ENCODE measurements around the gene EVA1C.
"Not testable (repeated sequence)": the region's sequence is repeated elsewhere in the genome, so short reads cannot be mapped to it uniquely, and the experiment has no call there.

EVA1C gene, protein sequence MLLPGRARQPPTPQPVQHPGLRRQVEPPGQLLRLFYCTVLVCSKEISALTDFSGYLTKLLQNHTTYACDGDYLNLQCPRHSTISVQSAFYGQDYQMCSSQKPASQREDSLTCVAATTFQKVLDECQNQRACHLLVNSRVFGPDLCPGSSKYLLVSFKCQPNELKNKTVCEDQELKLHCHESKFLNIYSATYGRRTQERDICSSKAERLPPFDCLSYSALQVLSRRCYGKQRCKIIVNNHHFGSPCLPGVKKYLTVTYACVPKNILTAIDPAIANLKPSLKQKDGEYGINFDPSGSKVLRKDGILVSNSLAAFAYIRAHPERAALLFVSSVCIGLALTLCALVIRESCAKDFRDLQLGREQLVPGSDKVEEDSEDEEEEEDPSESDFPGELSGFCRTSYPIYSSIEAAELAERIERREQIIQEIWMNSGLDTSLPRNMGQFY

DNA sequence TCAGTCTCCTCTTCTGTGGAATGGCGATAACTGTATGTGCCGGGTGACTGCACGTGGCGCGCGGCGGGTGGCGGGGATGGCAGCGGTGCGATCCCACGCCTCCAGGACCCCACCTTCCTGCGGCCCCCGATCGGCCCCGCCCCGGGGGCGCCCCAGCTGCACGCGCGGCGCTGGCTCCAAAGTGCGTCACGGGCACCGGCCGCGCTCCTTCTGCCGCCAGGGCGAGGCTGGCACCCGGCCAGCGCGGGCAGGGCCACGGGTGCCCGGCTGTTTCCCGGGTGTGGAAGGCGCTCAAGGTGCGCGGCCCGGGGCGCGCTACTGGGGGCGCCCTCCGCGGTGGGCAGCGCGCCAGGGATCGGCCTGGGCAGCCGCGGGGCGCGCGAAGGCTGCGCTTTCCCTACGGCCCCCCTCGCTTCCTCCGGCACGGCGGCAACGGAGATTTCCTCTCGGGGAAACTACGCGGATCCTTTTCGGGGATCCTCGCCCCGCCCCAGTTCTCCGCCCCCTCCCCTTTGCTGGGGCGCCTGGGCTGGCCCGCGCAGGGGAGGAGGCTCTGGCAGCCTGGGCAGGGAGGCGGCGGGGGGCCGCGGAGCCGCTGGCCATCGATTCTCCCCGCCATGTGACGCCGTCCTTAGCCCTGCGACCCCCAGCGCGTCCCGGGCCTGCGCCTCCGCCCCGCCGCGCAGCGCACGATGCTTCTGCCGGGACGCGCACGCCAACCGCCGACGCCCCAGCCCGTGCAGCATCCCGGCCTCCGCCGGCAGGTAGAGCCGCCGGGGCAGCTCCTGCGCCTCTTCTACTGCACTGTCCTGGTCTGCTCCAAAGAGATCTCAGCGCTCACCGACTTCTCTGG, at the start of gene EVA1C:
Gene EVA1C (plus strand): TSS at position 545 of the 853 bp plus-strand sequence. CDS start 148 bp downstream, at position 693.
- peak; percentile 74 for DNase-seq (ENCODE audit: low spot score)

DNA sequence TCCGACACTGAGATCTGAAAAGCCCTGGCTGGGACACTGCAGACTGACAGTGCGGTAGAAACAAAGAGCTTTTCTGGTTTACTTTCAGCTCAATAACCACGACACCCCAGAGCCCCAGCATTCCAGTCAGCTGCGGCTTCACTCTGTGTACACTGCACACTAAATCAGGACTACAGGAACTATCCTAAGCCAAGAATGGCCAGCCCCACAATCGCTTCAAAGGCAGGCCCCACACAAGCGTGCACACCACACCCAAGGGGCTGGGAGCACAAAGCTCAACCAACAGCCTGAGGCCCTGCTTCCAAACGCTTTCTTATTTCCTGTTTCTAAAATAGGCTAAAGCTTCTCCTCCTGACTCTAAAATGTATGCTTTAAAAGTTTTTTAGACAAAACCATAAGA, 48.1 kb upstream of the EVA1C start:
- DNase-seq (ENCODE audit: low spot score) = no peak

DNA sequence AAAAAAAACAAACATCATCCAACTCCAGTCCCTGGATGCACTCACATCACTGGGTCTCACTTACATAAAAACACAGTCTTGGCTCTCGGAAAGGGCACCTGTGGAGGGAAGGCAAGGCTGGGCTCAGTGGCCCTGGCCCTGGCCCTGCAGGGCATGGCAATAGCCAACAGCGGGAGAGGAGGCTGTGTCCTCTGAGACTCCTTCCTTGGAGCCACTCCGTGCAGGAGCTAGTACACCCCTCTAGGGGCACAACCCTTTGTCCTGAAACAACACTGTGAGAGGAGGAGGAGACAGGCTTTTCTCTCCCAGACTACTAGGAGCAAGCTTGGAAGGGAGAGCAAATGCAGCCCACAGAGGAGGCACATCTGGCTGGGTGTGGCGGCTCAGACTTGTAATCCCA, 47.7 kb upstream of the EVA1C start:
- no peak for DNase-seq (ENCODE audit: low spot score)

- DNase-seq (ENCODE audit: low spot score) = no peak
Measured at GRCh38 chr21:32366191-32366590, 46.3 kb upstream of the EVA1C start.

GRCh38 chr21:32367158-32367557, 45.3 kb upstream of the EVA1C start:
- DNase-seq (ENCODE audit: low spot score) = no peak

DNA sequence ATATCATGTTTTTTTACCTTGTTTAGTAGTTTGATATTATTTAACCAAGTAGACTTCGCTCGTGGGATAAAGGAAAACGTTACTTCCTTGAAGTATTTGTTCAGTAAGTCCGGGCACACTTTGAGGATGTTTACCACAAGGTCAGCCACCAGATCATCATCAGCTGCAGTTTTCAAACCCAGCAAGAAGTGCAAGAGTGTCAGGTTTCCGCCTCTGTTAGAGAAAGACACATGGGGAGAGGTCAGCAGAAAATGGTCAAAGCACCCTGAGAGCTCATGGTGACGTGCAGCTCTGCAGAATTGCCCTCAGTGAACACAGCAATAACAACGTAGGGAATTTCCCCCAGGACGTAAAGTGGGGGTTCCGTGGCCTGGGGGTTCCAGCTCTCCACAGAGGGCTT, 44.1 kb upstream of the EVA1C start:
- DNase-seq (ENCODE audit: low spot score) = no peak

GRCh38 chr21:32368961-32369360, 43.5 kb upstream of the EVA1C start:
- not testable (repeated sequence) for DNase-seq (ENCODE audit: low spot score)

DNA sequence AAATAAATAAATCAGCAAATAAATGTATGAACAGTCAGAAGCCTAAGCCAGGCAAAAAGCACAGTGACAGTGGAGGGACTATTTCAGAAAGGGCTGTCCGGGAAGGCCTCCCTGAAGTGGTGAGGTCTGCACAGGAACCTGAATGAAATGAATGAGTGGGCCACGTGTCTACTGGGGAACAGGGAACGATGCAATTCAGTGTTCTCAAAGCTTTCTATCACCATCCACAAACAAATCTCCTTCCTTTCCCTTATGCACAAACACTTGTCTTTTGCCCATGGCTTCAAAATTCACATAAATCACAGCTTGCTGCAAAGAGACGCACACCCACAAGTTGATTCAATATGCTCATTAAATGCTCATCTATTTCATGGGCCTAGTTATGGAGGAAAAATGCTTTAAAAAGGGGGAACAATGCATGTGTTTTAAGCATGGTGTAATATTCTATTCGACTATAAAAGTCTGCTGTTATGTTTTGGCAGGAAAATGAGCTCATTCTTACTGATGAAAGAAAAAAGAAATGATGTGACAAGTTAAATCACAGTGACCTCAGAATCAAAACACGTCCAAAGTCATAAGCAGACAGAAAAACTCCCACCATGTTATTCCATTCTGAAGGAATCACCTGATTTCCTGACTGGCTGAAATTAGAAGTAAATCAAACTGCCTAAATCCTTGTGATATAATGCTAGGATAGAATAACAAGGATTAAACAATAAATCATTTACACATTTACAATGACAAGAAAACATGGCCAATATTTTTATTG, 41.3 kb upstream of the EVA1C start:
- no peak for DNase-seq (ENCODE audit: low spot score)

DNA sequence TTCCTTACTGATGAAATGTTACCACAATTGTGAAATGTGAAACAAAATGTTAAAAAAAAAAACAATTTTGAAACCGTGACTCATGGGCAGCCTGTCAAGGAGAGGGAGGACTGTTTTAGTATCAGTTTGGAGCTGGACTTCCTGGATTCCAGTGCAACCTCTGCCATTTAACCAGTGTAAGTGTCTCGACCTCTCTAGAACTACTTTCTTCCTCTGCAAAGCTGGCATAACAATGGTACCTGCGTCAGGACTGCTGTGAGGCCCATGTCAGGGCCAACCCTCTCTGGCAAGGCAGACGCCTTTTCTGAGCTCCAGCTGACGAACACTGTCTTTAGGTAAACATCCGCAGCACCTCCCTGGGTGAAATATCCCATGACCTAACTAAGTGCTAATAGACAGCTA, 40.6 kb upstream of the EVA1C start:
- no peak for DNase-seq (ENCODE audit: low spot score)

GRCh38 chr21:32372755-32373154, 39.8 kb upstream of the EVA1C start:
- DNase-seq (ENCODE audit: low spot score) = no peak

DNA sequence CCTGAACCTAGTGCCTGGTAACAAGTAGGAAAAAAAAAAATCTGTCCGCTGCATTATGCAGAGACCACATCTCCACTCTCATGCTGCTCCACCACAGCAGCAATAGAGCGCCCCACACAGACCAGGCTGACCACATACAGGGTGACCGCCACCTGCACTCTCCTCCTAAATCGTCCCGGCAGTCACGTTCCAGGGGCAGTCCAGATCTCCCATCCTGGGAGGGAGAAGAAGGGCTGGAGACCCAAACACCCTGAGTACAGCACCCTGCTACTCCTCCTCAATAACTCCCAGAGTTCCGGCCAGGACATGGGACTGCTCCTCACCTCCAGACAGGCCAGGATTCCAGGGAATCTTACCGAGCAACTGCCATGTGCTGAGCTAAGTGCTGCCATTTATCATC, 35.0 kb upstream of the EVA1C start:
- no peak for DNase-seq (ENCODE audit: low spot score)

GRCh38 chr21:32377991-32378390, 34.5 kb upstream of the EVA1C start:
- no peak for DNase-seq (ENCODE audit: low spot score)

GRCh38 chr21:32378956-32379355, 33.5 kb upstream of the EVA1C start:
- DNase-seq (ENCODE audit: low spot score) = no peak

- no peak for DNase-seq (ENCODE audit: low spot score)
Measured at GRCh38 chr21:32380940-32381339, 31.6 kb upstream of the EVA1C start.

- no peak for DNase-seq (ENCODE audit: low spot score)
Measured at GRCh38 chr21:32381571-32381970, 30.9 kb upstream of the EVA1C start.

- no peak for DNase-seq (ENCODE audit: low spot score)
Measured at GRCh38 chr21:32382108-32382644, 30.3 kb upstream of the EVA1C start.

- DNase-seq (ENCODE audit: low spot score) = no peak
Measured at GRCh38 chr21:32383812-32384211, 28.7 kb upstream of the EVA1C start.

- DNase-seq (ENCODE audit: low spot score) = no peak
Measured at GRCh38 chr21:32386195-32386870, 26.2 kb upstream of the EVA1C start.

DNA sequence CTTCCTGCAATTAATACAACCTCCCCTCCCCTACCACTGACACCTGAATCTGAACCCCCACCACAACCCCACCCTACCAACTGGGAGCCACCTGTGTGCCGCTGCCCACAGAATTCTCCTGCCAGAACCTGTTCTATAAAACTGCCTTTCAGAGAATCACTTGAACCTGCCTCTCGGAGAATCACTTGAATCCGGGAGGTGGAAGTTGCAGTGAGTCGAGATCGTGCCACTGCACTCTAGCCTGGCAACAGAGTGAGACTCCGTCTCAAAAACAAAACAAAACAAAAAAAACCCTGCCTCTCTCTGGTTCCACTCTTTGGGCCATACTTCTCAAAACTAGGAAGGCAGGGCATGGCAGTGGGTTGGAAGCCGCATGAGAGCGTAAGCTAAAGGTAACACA, 25.4 kb upstream of the EVA1C start:
- no peak for DNase-seq (ENCODE audit: low spot score)

DNA sequence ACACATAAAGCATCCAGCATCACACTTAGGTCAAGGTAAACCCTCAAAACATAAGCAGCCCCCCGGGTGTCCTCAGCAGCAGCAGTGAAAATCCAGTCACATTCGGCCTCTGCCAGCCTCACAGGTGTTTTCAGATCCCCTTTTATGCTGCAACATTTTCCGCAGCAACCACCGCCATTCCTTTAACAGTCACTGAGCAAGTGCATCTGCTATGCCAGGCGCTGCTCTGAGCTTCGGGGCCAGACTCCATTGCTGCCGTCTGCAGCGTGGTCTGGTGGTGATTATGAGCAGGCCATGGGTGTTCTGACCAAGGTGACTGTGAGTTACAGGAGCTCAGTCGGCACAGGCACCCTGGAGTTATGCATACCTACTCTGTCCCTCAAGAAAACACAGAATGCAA, 24.2 kb upstream of the EVA1C start:
- DNase-seq (ENCODE audit: low spot score) = no peak

GRCh38 chr21:32389337-32390015, 23.0 kb upstream of the EVA1C start:
- DNase-seq (ENCODE audit: low spot score) = no peak
